SK-N-SH (cell line): ENCODE data around the gene TMEM117.

Source experiments
- FOXJ3 ChIP-seq: sonication (generic); formaldehyde crosslinking; IDR thresholded peaks from 2 replicates; pipeline ENCODE4 v1.5.1; 2020; ENCODE audit warnings: mild to moderate bottlenecking, missing genetic modification reagents
- FOXM1 ChIP-seq: IDR thresholded peaks from 2 replicates; pipeline ENCODE4 v1.4.0; 2012; ENCODE audit warnings: low read depth, mild to moderate bottlenecking
- NFIC ChIP-seq: IDR thresholded peaks from 2 replicates; pipeline ENCODE4 v1.4.0; 2012; ENCODE audit warnings: borderline replicate concordance
- POLR2AphosphoS5 ChIP-seq: IDR thresholded peaks from 2 replicates; pipeline ENCODE4 v1.6.1; 2012; ENCODE audit warnings: low read depth, low read length
- RFX5 ChIP-seq: IDR thresholded peaks from 2 replicates; pipeline ENCODE4 v1.6.1; 2012; ENCODE audit warnings: mild to moderate bottlenecking, improper control_type of control experiment, low read length
- TF ChIP-seq, protein P1 (sequence below): fragments of 200-600 bp; sonication (generic); IDR thresholded peaks from 2 replicates; pipeline ENCODE4 v1.6.1; 2017; ENCODE audit warnings: antibody characterized with exemption, mild to moderate bottlenecking, moderate library complexity
- TF ChIP-seq, protein P2 (sequence below): IDR thresholded peaks from 2 replicates; pipeline ENCODE4 v1.4.0; 2012; ENCODE audit warnings: low read depth, borderline replicate concordance
- TF ChIP-seq, protein P3 (sequence below): fragments of 150-350 bp; IDR thresholded peaks from 2 replicates; pipeline ENCODE4 v1.6.1; 2017; ENCODE audit warnings: antibody characterized with exemption, low read length, low read depth, borderline replicate concordance

- TF ChIP-seq, protein P1, sequence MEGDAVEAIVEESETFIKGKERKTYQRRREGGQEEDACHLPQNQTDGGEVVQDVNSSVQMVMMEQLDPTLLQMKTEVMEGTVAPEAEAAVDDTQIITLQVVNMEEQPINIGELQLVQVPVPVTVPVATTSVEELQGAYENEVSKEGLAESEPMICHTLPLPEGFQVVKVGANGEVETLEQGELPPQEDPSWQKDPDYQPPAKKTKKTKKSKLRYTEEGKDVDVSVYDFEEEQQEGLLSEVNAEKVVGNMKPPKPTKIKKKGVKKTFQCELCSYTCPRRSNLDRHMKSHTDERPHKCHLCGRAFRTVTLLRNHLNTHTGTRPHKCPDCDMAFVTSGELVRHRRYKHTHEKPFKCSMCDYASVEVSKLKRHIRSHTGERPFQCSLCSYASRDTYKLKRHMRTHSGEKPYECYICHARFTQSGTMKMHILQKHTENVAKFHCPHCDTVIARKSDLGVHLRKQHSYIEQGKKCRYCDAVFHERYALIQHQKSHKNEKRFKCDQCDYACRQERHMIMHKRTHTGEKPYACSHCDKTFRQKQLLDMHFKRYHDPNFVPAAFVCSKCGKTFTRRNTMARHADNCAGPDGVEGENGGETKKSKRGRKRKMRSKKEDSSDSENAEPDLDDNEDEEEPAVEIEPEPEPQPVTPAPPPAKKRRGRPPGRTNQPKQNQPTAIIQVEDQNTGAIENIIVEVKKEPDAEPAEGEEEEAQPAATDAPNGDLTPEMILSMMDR: no peak
- no peak for TF ChIP-seq POLR2AphosphoS5
- TF ChIP-seq, protein P2, sequence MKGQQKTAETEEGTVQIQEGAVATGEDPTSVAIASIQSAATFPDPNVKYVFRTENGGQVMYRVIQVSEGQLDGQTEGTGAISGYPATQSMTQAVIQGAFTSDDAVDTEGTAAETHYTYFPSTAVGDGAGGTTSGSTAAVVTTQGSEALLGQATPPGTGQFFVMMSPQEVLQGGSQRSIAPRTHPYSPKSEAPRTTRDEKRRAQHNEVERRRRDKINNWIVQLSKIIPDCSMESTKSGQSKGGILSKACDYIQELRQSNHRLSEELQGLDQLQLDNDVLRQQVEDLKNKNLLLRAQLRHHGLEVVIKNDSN: no peak
- no peak for TF ChIP-seq RFX5
- no peak for TF ChIP-seq NFIC
- TF ChIP-seq, protein P3, sequence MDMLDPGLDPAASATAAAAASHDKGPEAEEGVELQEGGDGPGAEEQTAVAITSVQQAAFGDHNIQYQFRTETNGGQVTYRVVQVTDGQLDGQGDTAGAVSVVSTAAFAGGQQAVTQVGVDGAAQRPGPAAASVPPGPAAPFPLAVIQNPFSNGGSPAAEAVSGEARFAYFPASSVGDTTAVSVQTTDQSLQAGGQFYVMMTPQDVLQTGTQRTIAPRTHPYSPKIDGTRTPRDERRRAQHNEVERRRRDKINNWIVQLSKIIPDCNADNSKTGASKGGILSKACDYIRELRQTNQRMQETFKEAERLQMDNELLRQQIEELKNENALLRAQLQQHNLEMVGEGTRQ: no peak
- no peak for TF ChIP-seq FOXM1
- no peak for TF ChIP-seq FOXJ3 (CRISPR knock-in tag)
Measured at GRCh38 chr12:44053549-44054127, 217.8 kb downstream of the TMEM117 start.
